Transverse colon (tissue), 4 donors: ENCODE measurements around the gene ENTPD7. TPM values are rescaled to one million over a fixed set of nuclear protein-coding genes. Genes with fewer than 3 reads are reported as not detected.
"Not testable (repeated sequence)": the region's sequence is repeated elsewhere in the genome, so short reads cannot be mapped to it uniquely, and the experiment has no call there.

Experiments
- DNase-seq: peaks from one replicate; pipeline ENCODE4 v3.0.0-alpha.2; 2019
- H3K27ac ChIP-seq, 4 donors: fragments of 200-600 bp; sonication (generic); 2 replicates each; pipeline ENCODE4 v1.5.1; 2016 to 2018; ENCODE audit warnings: inconsistent platforms in 4 of 4
- H3K27me3 ChIP-seq: fragments of 200-600 bp; sonication (generic); 2 replicates; pipeline ENCODE4 v1.5.1; 2017; ENCODE audit warnings: inconsistent platforms
- H3K36me3 ChIP-seq, 4 donors: fragments of 200-600 bp; sonication (generic); 2 replicates each; pipeline ENCODE4 v1.5.1; 2017 to 2019; ENCODE audit warnings: inconsistent platforms in 4 of 4
- H3K4me1 ChIP-seq, 4 donors: fragments of 200-600 bp; sonication (generic); 2 replicates each; pipeline ENCODE4 v1.5.1; 2017 to 2020; ENCODE audit warnings: inconsistent platforms in 4 of 4
- H3K4me3 ChIP-seq, 4 donors: fragments of 200-600 bp; sonication (generic); 1 replicate in 1 of 4; 2 replicates in 3 of 4; pipeline versions ENCODE4 v1.5.1 to v1.6.1; 2017 to 2019; ENCODE audit warnings: inconsistent platforms in 4 of 4
- H3K9me3 ChIP-seq, 2 donors: fragments of 200-600 bp; sonication (generic); 2 replicates each; pipeline ENCODE4 v1.5.1; 2017 to 2019; ENCODE audit warnings: inconsistent platforms in 2 of 2
- CTCF ChIP-seq, 5 experiments: fragments of 200-600 bp in 3 of 5; fragments of 450-650 bp in 2 of 5; sonication (generic) in 3 of 5; IDR thresholded peaks; 1 replicate in 2 of 5; 2 replicates in 3 of 5; pipeline ENCODE4 v1.5.1; 2016 to 2017; ENCODE audit warnings: antibody characterized with exemption in 5 of 5, inconsistent platforms in 3 of 5, mild to moderate bottlenecking in 2 of 5, moderate library complexity in 1 of 5
- EP300 ChIP-seq: sonication (generic); formaldehyde crosslinking; IDR thresholded peaks from one replicate; pipeline ENCODE4 v1.6.1; 2017; ENCODE audit warnings: antibody characterized with exemption, low read depth
- POLR2A ChIP-seq: fragments of 450-650 bp; IDR thresholded peaks from one replicate; pipeline ENCODE4 v1.6.1; 2016; ENCODE audit warnings: antibody characterized with exemption, mild to moderate bottlenecking, moderate library complexity
- POLR2AphosphoS5 ChIP-seq, 3 donors: sonication (generic); formaldehyde crosslinking; IDR thresholded peaks; one replicate each; pipeline ENCODE4 v1.6.1; 2016; ENCODE audit warnings: antibody characterized with exemption in 3 of 3
- WGBS, 2 donors: methylation state at CpG; one replicate each; pipeline ENCODE4 v1.1.5; 2018; ENCODE audit warnings: low coverage in 1 of 2; 5-methylcytosine and 5-hydroxymethylcytosine counted together
- in situ Hi-C, 4 donors: fragments of 200-750 bp; cut with MboI; loops; one replicate each; pipeline versions ENCODE4 v1.15.0 to v1.15.1; 2017; ENCODE audit warnings: low sequenced_read_pairs in 3 of 4, low pct_ligation_motif_present in 1 of 4, low pct_unique_long_range_greater_than_20kb in 1 of 4
- intact Hi-C: fragments of 100-400 bp; cut with DNase I; formaldehyde crosslinking; loops from one replicate; pipeline ENCODE4 v1.15.1; 2023; ENCODE audit warnings: low total_unique reads
- total RNA-seq, 4 donors: library from RNA; depleted of rRNA; stranded (reverse); fragments of >200 nt; gene quantifications; one replicate each; pipeline ENCODE4 v1.1.0, GENCODE V29; 2016

The ENTPD7 gene
- total RNA-seq, 4 donors from 2014 or later: 4.9 to 17.3 (median 8.0) TPM

DNA sequence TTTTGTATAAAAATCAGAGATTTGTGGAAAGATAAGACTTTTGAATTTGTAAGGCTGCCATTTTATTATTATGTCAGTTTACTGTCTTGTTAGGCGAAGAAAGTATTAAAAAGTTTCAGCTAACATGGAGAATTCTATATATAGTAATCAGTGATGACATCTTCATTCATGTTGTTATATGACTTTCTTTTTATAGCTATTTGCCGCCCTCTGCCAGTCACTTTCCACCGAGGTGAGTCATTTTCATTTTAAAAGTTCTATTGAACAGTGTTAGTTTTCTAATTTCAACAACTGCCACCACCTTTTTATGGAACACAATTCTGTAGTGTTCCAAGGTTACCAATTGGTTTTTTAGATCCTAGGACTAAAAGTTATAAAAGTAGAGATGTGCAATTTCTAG, 84.5 kb downstream of the ENTPD7 start:
- H3K27ac ChIP-seq: no peak overlapping the region
- no peak for DNase-seq
- intact Hi-C loops (no loop called here), in situ Hi-C loops (no loop called here)
- H3K9me3 ChIP-seq: peaks cover 8 to 12% of the 10 kb centered on the region in 2 donors
- TF ChIP-seq POLR2A (no peak), EP300 (no peak), POLR2AphosphoS5 (IDR thresholded peaks at IDR 0.05) (no peak), CTCF (IDR thresholded peaks at IDR 0.05) (no peak)
- peaks cover 0 to 98% (median 41%) of the 10 kb centered on the region in 4 donors for H3K36me3 ChIP-seq
- peaks cover 0 to 7% (median 3%) of the 10 kb centered on the region in 4 donors for H3K4me1 ChIP-seq
- H3K27me3 ChIP-seq: no peaks in the 10 kb centered on the region
- H3K4me3 ChIP-seq: no peak overlapping the region
- 65 to 67% methylated on average over 3 of the region's 3 CpGs for WGBS, 2 donors

DNA sequence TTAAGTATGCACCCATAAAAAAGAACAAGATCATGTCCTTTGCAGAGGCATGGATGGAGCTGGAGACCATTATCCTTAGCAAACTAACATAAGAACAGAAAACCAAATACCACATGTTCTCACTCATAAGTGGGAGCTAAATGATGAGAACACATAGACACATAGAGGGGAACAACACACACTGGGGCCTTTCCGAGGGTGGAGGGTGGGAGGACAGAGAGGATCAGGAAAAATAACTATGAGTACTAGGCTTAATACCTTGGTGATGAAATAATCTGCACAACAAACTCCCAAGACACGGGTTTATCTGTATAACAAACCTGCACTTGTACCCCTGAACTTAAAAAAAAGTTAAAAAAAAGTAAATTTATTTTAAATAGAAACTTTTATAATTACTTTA, 86.9 kb downstream of the ENTPD7 start:
- in situ Hi-C loops, H3K27me3 ChIP-seq, H3K27ac ChIP-seq, intact Hi-C loops, H3K4me1 ChIP-seq, H3K9me3 ChIP-seq, H3K4me3 ChIP-seq, DNase-seq: not testable (repeated sequence)
- peaks cover 0 to 92% (median 35%) of the 10 kb centered on the region in 4 donors for H3K36me3 ChIP-seq
- 94 to 100% methylated on average over 1 to 2 of the region's 2 CpGs for WGBS, 2 donors

DNA sequence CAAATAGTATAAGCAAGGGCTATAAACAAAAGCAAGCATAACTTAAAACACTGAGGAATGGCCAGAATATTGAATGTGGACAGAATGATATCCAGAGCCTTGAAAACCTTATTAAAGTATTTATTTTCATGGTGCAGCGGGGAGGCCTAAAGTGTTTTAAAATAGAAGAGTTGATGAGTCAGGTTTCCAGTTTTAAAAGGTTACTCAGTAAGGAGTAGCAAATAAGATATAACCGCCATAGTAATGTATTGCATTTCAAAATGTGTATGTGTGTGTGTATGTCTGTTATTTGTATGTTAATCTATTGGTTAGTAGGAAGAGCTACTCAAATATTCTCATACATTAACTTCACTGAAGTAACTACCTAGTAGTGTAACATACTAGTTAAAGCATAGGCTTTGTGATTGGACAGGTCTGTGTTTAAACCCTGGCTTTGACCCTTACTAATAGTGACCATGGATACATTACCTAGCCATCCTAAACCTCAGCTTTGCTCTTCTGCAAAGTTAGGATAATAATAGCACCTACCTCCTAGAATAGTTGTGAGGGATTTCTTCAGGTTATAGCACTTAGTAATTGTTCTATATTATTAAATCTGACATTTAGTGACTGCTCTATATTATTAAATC, 89.6 kb downstream of the ENTPD7 start:
- H3K4me1 ChIP-seq: no peaks in the 10 kb centered on the region
- WGBS, 2 donors: 94 to 95% methylated on average over 2 of the region's 2 CpGs
- no peaks in the 10 kb centered on the region for H3K9me3 ChIP-seq
- no peaks in the 10 kb centered on the region for H3K27me3 ChIP-seq
- TF ChIP-seq POLR2AphosphoS5 (IDR thresholded peaks at IDR 0.05): no peak
- TF ChIP-seq CTCF (IDR thresholded peaks at IDR 0.05): no peak
- no peak for TF ChIP-seq POLR2A
- TF ChIP-seq EP300: no peak
- no peak for DNase-seq
- intact Hi-C loops (no loop called here), in situ Hi-C loops (no loop called here)
- H3K36me3 ChIP-seq: peaks cover 0 to 73% (median 29%) of the 10 kb centered on the region in 4 donors
- H3K27ac ChIP-seq: no peak overlapping the region
- H3K4me3 ChIP-seq: no peak overlapping the region

- no peak for DNase-seq
- Histone ChIP-seq H3K27ac (no peak overlapping the region), H3K36me3 (peaks cover 0 to 72% (median 31%) of the 10 kb centered on the region in 4 donors), H3K27me3 (no peaks in the 10 kb centered on the region), H3K4me3 (no peak overlapping the region), H3K4me1 (no peaks in the 10 kb centered on the region), H3K9me3 (no peaks in the 10 kb centered on the region)
- in situ Hi-C loops (no loop called here), intact Hi-C loops (loop anchor here (5.0 kb wide), 1 partner anchor 1093 kb away; no protein-coding TSS in a partner anchor)
- TF ChIP-seq EP300: no peak
- TF ChIP-seq POLR2A: no peak
- TF ChIP-seq POLR2AphosphoS5 (IDR thresholded peaks at IDR 0.05): no peak
- no peak for TF ChIP-seq CTCF (IDR thresholded peaks at IDR 0.05)
These were observed 91.3 kb downstream of the ENTPD7 start for GRCh38 chr10:99750641-99751040.

GRCh38 chr10:99754670-99755069, 95.4 kb downstream of the ENTPD7 start:
- DNase-seq: no peak
- Histone ChIP-seq H3K4me1 (no peaks in the 10 kb centered on the region), H3K27me3 (no peaks in the 10 kb centered on the region), H3K36me3 (peaks cover 0 to 58% (median 29%) of the 10 kb centered on the region in 4 donors), H3K27ac (no peak overlapping the region), H3K4me3 (no peak overlapping the region), H3K9me3 (no peaks in the 10 kb centered on the region)
- TF ChIP-seq POLR2AphosphoS5 (IDR thresholded peaks at IDR 0.05) (no peak), EP300 (no peak), CTCF (IDR thresholded peaks at IDR 0.05) (no peak), POLR2A (no peak)
- intact Hi-C loops: loop anchor here (5.0 kb wide), 1 partner anchor 1097 kb away; no protein-coding TSS in a partner anchor
- 81 to 93% methylated on average over 1 of the region's 1 CpG for WGBS, 2 donors
- in situ Hi-C loops: no loop called here
